ENCODE measurements around the gene ESPL1.

GRCh38 chr12:53234271-53234914 lies 33.7 kb upstream of the ESPL1 start:
- no peak for TF ChIP-seq CTCF (IDR thresholded peaks at IDR 0.05; ENCODE audit: low read depth, low read length, missing input control)
- no peak for TF ChIP-seq RAD21 (IDR thresholded peaks at IDR 0.05)
- TF ChIP-seq TAF1 (conservative IDR thresholded peaks at IDR 0.05): no peak
- no peak for TF ChIP-seq JUND (IDR thresholded peaks at IDR 0.05)
- TF ChIP-seq, protein P1, sequence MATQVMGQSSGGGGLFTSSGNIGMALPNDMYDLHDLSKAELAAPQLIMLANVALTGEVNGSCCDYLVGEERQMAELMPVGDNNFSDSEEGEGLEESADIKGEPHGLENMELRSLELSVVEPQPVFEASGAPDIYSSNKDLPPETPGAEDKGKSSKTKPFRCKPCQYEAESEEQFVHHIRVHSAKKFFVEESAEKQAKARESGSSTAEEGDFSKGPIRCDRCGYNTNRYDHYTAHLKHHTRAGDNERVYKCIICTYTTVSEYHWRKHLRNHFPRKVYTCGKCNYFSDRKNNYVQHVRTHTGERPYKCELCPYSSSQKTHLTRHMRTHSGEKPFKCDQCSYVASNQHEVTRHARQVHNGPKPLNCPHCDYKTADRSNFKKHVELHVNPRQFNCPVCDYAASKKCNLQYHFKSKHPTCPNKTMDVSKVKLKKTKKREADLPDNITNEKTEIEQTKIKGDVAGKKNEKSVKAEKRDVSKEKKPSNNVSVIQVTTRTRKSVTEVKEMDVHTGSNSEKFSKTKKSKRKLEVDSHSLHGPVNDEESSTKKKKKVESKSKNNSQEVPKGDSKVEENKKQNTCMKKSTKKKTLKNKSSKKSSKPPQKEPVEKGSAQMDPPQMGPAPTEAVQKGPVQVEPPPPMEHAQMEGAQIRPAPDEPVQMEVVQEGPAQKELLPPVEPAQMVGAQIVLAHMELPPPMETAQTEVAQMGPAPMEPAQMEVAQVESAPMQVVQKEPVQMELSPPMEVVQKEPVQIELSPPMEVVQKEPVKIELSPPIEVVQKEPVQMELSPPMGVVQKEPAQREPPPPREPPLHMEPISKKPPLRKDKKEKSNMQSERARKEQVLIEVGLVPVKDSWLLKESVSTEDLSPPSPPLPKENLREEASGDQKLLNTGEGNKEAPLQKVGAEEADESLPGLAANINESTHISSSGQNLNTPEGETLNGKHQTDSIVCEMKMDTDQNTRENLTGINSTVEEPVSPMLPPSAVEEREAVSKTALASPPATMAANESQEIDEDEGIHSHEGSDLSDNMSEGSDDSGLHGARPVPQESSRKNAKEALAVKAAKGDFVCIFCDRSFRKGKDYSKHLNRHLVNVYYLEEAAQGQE (IDR thresholded peaks at IDR 0.05): no peak
- TF ChIP-seq EGR1 (IDR thresholded peaks at IDR 0.05; ENCODE audit: low read depth in 2 of 2): no peak
- TF ChIP-seq GABPA (IDR thresholded peaks at IDR 0.05 in 1 of 2, conservative IDR thresholded peaks at IDR 0.05 in 1 of 2): no peak
- TF ChIP-seq FOXA2 (IDR thresholded peaks at IDR 0.05): no peak
- no peak for TF ChIP-seq SP1 (IDR thresholded peaks at IDR 0.05)
- TF ChIP-seq FOXA1 (IDR thresholded peaks at IDR 0.05): no peak
